Activated T-helper 1 cell treated with anti-CD3 and anti-CD28 coated beads, Interleukin-12 subunit alpha, Interleukin-12 subunit beta, Interleukin-2, Interleukin-4 antibody, amounts not matched to agents 30 ng/mL and 10 ng/mL and 1 ng/mL, durations not matched to agents 14 hours and 24 hours and 36 hours (primary cell): ENCODE measurements around the gene MBOAT1. TPM values are rescaled to one million over a fixed set of nuclear protein-coding genes. Genes with fewer than 3 reads are reported as not detected.
"Not testable (repeated sequence)": the region's sequence is repeated elsewhere in the genome, so short reads cannot be mapped to it uniquely, and the experiment has no call there.

ENCODE experiments used
- DNase-seq: peaks from one replicate; pipeline ENCODE4 v3.0.0; 2021; ENCODE audit warnings: low spot score
- H3K27ac Mint-ChIP-seq: one replicate; pipeline ENCODE4 v1.8.0; 2021; ENCODE audit warnings: mild to moderate bottlenecking, mixed read lengths
- H3K27me3 Mint-ChIP-seq: one replicate; pipeline ENCODE4 v1.8.0; 2022; ENCODE audit warnings: mild to moderate bottlenecking, moderate library complexity, mixed read lengths; ENCODE audit not compliant: insufficient read depth
- H3K36me3 Mint-ChIP-seq: one replicate; pipeline ENCODE4 v1.8.0; 2021; ENCODE audit warnings: low read depth, mixed read lengths
- H3K4me1 Mint-ChIP-seq: one replicate; pipeline ENCODE4 v1.8.0; 2021; ENCODE audit warnings: low read depth, mixed read lengths
- H3K4me3 Mint-ChIP-seq: one replicate; pipeline ENCODE4 v1.8.0; 2021; ENCODE audit warnings: mild to moderate bottlenecking, moderate library complexity, mixed read lengths
- H3K9me3 Mint-ChIP-seq: one replicate; pipeline ENCODE4 v1.8.0; 2021; ENCODE audit warnings: mixed read lengths
- intact Hi-C: fragments of 100-400 bp; cut with micrococcal nuclease; formaldehyde crosslinking; loops from one replicate; pipeline ENCODE4 v1.15.1; 2024
- total RNA-seq: library from RNA; stranded (reverse); gene quantifications from 2 replicates; pipeline ENCODE4 v1.2.3, GENCODE V29; 2022

Gene MBOAT1
- total RNA-seq, 1 donor from 2014 or later = 13.5 TPM

DNA sequence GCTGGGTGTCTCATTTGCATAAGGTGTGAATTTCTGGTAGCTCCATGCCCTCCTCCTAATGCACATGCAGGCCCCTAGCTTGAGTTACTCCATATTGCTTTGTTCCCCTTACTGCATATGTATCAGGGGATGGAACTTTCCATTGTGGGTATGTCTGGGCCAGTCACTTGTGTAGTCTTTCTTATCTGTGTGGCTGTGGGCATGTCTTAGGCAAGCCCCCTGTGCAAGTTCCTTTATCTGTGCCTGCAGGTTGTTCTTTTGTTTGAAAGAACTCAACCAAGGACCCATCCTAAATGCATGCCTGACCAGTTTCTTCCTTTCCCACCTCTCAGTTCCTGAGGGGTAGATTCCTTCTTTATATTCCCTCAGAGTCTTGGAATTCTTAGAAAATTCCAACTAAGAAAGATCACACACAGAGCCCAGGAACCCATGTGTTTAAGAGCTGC lies 23.6 kb downstream of the MBOAT1 start:
- H3K27ac Mint-ChIP-seq = no peak overlapping the region

GRCh38 chr6:20186981-20187380 lies 25.3 kb downstream of the MBOAT1 start:
- Mint-ChIP-seq H3K9me3 (peaks cover 14% of the 10 kb centered on the region), H3K36me3 (peaks cover 35% of the 10 kb centered on the region), H3K27ac (no peak overlapping the region), H3K4me1 (peaks cover 19% of the 10 kb centered on the region), H3K27me3 (no peaks in the 10 kb centered on the region), H3K4me3 (no peak overlapping the region)
- DNase-seq = no peak
- intact Hi-C loops = no loop called here

More for the DNA sequence above, 23.6 kb downstream of the MBOAT1 start:
- DNase-seq = no peak
- Mint-ChIP-seq H3K4me3 (no peak overlapping the region), H3K27me3 (no peaks in the 10 kb centered on the region), H3K9me3 (peaks cover 7% of the 10 kb centered on the region), H3K36me3 (peaks cover 30% of the 10 kb centered on the region), H3K4me1 (peaks cover 26% of the 10 kb centered on the region)
- intact Hi-C loops = no loop called here

GRCh38 chr6:20183706-20184105 lies 28.6 kb downstream of the MBOAT1 start:
- intact Hi-C loops = no loop called here
- peaks cover 24% of the 10 kb centered on the region for H3K4me1 Mint-ChIP-seq
- H3K4me3 Mint-ChIP-seq = no peak overlapping the region
- DNase-seq = no peak
- no peaks in the 10 kb centered on the region for H3K27me3 Mint-ChIP-seq
- H3K27ac Mint-ChIP-seq = no peak overlapping the region
- H3K36me3 Mint-ChIP-seq = peaks cover 30% of the 10 kb centered on the region
- H3K9me3 Mint-ChIP-seq = peaks cover 7% of the 10 kb centered on the region

- Mint-ChIP-seq H3K36me3 (peaks cover 30% of the 10 kb centered on the region), H3K27ac (no peak overlapping the region), H3K27me3 (no peaks in the 10 kb centered on the region)
Observed at GRCh38 chr6:20182926-20183521, 29.2 kb downstream of the MBOAT1 start.

DNA sequence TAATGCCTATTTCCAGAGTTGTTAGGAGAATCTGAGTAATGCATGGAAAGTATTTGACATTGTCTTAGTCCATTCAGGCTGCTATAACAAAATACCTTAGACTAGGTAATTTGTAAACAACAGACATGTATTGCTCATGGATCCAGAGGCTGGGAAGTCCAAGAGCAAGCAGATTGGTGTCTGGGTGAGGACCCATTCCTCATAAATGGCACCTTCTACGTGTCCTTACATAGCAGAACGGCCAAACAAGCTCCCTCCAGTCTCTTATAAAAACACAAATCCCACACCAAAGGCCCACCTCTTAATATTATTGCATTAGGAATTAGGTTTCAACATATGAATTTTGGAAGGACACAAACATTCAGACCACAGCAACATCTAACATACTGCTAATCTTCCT lies 30.2 kb downstream of the MBOAT1 start:
- peaks cover 18% of the 10 kb centered on the region for H3K4me1 Mint-ChIP-seq
- H3K4me3 Mint-ChIP-seq = no peak overlapping the region
- H3K27me3 Mint-ChIP-seq = no peaks in the 10 kb centered on the region
- H3K36me3 Mint-ChIP-seq = peaks cover 26% of the 10 kb centered on the region
- H3K9me3 Mint-ChIP-seq = peaks cover 7% of the 10 kb centered on the region
- no peak overlapping the region for H3K27ac Mint-ChIP-seq
- intact Hi-C loops = no loop called here
- no peak for DNase-seq

More at GRCh38 chr6:20182926-20183521, 29.2 kb downstream of the MBOAT1 start:
- Mint-ChIP-seq H3K9me3 (peaks cover 7% of the 10 kb centered on the region), H3K4me3 (no peak overlapping the region), H3K4me1 (peaks cover 24% of the 10 kb centered on the region)
- intact Hi-C loops = no loop called here
- DNase-seq = no peak

- H3K27ac Mint-ChIP-seq = no peak overlapping the region
- intact Hi-C loops = no loop called here
- no peak for DNase-seq
- peaks cover 7% of the 10 kb centered on the region for H3K4me1 Mint-ChIP-seq
- no peak overlapping the region for H3K4me3 Mint-ChIP-seq
- H3K27me3 Mint-ChIP-seq = no peaks in the 10 kb centered on the region
- peaks cover 22% of the 10 kb centered on the region for H3K36me3 Mint-ChIP-seq
- peaks cover 7% of the 10 kb centered on the region for H3K9me3 Mint-ChIP-seq
Observed at GRCh38 chr6:20180935-20181334, 31.3 kb downstream of the MBOAT1 start.

DNA sequence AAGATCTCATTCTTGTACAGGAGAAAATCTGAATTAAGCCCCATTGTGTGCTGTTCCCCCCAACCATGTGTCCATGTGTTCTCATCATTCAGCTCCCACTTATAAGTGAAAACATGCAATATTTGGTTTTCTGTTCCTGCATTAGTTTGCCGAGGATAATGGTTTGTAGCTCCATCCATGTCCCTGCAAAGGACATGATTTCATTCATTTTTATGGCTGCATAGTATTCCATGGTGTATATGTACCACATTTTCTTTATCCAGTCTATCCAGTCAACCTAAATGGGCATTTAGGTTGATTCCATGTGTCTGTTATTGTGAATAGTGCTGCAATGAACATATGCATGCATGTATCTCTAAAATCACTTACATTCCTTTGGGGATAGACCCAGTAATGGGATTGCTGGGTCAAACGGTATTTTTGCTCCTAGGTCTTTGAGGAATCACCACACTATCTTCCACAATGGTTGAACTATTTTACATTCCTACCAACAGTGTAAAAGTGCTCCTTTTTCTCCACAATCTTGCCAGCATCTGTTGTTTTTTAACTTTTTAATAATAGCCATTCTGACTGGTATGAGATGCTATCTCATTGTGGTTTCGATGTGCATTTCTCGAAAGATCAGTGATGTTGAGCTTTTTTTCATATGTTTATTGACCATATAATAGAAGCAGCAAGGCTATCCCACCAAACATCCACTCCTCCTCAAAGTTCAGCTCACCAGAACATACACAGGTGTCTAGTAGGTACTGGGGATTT lies 32.8 kb downstream of the MBOAT1 start:
- Mint-ChIP-seq H3K4me1 (peaks cover 12% of the 10 kb centered on the region), H3K36me3 (peaks cover 19% of the 10 kb centered on the region)
- DNase-seq, H3K27ac Mint-ChIP-seq, intact Hi-C loops, H3K9me3 Mint-ChIP-seq, H3K27me3 Mint-ChIP-seq, H3K4me3 Mint-ChIP-seq: not testable (repeated sequence)

GRCh38 chr6:20178327-20178726 lies 33.9 kb downstream of the MBOAT1 start:
- Mint-ChIP-seq H3K36me3 (peaks cover 19% of the 10 kb centered on the region), H3K27me3 (no peaks in the 10 kb centered on the region), H3K4me1 (peaks cover 23% of the 10 kb centered on the region), H3K27ac (no peak overlapping the region), H3K9me3 (peaks cover 7% of the 10 kb centered on the region), H3K4me3 (no peak overlapping the region)
- no peak for DNase-seq
- intact Hi-C loops = no loop called here

DNA sequence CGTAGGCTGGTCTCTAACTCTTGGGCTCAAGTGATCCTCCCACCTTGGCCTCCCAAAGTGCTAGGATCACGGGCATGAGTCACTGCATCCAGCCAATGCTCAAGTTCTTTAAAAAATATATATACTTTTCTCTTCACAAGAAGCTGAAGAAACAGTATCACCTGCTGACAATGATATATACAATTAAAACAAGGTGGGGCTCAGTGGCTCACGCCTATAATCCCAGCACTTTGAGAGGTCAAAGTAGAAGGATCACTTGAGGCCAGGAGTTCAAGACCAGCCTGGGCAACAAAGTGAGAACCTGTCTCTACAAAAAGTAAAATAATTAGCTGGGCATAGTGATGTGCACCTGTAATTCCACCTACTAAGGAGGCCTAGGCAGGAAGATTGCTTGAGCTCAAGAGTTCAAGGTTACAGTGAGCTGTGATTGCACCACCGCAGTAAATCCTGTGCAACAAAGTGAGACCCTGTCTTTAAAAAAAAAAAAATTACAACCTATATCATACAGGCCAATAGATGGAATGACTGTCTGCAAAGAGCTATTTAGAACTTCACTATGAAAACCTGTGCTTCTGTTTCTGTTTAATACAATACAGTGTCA lies 36.4 kb downstream of the MBOAT1 start:
- Mint-ChIP-seq H3K27ac (no peak overlapping the region), H3K4me3 (no peak overlapping the region)
- intact Hi-C loops = loop anchor here (2.0 kb wide), 1 partner anchor 37 kb away; the partner anchor contains the start of gene MBOAT1

GRCh38 chr6:20173833-20174792 lies 38.2 kb downstream of the MBOAT1 start:
- no peak for DNase-seq
- H3K27ac Mint-ChIP-seq = peak overlapping the region; percentile 41
- intact Hi-C loops = loop anchor here (2.0 kb wide), 1 partner anchor 39 kb away; the partner anchor contains the start of gene MBOAT1
- H3K9me3 Mint-ChIP-seq = no peaks in the 10 kb centered on the region
- H3K36me3 Mint-ChIP-seq = peaks cover 7% of the 10 kb centered on the region
- peak overlapping the region; percentile 53 for H3K4me3 Mint-ChIP-seq
- no peaks in the 10 kb centered on the region for H3K27me3 Mint-ChIP-seq
- H3K4me1 Mint-ChIP-seq = peaks cover 24% of the 10 kb centered on the region

More for the DNA sequence above, 36.4 kb downstream of the MBOAT1 start:
- peaks cover 12% of the 10 kb centered on the region for H3K36me3 Mint-ChIP-seq
- DNase-seq = no peak
- no peaks in the 10 kb centered on the region for H3K27me3 Mint-ChIP-seq
- no peaks in the 10 kb centered on the region for H3K9me3 Mint-ChIP-seq
- peaks cover 24% of the 10 kb centered on the region for H3K4me1 Mint-ChIP-seq

DNA sequence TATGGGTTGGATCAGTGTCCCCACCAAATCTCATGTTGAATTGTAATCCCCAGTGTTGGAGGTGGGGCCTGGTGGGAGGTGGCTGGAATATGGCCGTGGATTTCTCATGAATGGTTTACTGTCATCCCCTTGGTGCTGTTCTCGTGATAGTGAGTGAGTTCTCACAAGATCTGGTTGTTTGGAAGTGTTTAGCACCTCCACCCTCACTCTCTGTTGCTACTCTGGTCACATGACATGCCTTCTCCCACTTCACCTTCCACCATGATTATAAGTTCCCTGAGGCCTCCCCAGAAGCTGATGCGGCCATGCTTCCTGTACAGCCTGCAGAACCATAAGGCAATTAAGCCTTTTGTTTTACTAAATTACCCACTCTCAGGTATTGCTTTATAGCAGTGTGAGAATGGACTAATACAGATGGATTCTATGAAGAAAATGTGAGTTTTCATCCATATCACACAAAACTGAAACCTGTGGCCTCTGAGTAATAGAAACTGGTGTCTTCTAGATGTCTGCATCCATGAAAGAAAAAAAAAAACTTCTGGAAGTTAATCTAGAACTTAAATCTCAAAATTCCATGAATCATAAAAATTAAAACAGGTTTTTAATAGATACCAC lies 39.3 kb downstream of the MBOAT1 start:
- no peak for DNase-seq
- intact Hi-C loops = no loop called here
- Mint-ChIP-seq H3K36me3 (peaks cover 7% of the 10 kb centered on the region), H3K9me3 (no peaks in the 10 kb centered on the region), H3K27ac (no peak overlapping the region), H3K27me3 (peaks cover 3% of the 10 kb centered on the region), H3K4me3 (no peak overlapping the region), H3K4me1 (peaks cover 24% of the 10 kb centered on the region)
